ENCODE measurements around the gene SCAP. TPM values are rescaled to one million over a fixed set of nuclear protein-coding genes. Genes with fewer than 3 reads are reported as not detected.
"Not testable (repeated sequence)": the region's sequence is repeated elsewhere in the genome, so short reads cannot be mapped to it uniquely, and the experiment has no call there.

The SCAP gene
- total RNA-seq, 1 donor from 2014 or later = 43.1 TPM

- no peak for DNase-seq
- Histone ChIP-seq H3K4me3 (no peak overlapping the region), H3K4me1 (peaks cover 21% of the 10 kb centered on the region), H3K27me3 (ENCODE audit: low read depth) (no peaks in the 10 kb centered on the region), H3K9me3 (replicated peaks) (no peaks in the 10 kb centered on the region), H3K36me3 (no peaks in the 10 kb centered on the region), H3K27ac (replicated peaks) (no peak overlapping the region)
- TF ChIP-seq, protein P1, sequence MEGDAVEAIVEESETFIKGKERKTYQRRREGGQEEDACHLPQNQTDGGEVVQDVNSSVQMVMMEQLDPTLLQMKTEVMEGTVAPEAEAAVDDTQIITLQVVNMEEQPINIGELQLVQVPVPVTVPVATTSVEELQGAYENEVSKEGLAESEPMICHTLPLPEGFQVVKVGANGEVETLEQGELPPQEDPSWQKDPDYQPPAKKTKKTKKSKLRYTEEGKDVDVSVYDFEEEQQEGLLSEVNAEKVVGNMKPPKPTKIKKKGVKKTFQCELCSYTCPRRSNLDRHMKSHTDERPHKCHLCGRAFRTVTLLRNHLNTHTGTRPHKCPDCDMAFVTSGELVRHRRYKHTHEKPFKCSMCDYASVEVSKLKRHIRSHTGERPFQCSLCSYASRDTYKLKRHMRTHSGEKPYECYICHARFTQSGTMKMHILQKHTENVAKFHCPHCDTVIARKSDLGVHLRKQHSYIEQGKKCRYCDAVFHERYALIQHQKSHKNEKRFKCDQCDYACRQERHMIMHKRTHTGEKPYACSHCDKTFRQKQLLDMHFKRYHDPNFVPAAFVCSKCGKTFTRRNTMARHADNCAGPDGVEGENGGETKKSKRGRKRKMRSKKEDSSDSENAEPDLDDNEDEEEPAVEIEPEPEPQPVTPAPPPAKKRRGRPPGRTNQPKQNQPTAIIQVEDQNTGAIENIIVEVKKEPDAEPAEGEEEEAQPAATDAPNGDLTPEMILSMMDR (IDR thresholded peaks at IDR 0.05; ENCODE audit: borderline replicate concordance) = no peak
- intact Hi-C loops (cut with micrococcal nuclease) = loop anchor here (5.0 kb wide), 1 partner anchor 47 kb away; no protein-coding TSS in a partner anchor
Measured at GRCh38 chr3:47469616-47470015, 6.1 kb downstream of the SCAP start.

GRCh38 chr3:47468315-47468714, 7.4 kb downstream of the SCAP start:
- intact Hi-C loops (cut with micrococcal nuclease); H3K27me3 ChIP-seq (ENCODE audit: low read depth); DNase-seq; H3K9me3 ChIP-seq (replicated peaks); H3K36me3 ChIP-seq; H3K4me3 ChIP-seq; H3K27ac ChIP-seq (replicated peaks): not testable (repeated sequence)
- H3K4me1 ChIP-seq = peaks cover 13% of the 10 kb centered on the region

DNA sequence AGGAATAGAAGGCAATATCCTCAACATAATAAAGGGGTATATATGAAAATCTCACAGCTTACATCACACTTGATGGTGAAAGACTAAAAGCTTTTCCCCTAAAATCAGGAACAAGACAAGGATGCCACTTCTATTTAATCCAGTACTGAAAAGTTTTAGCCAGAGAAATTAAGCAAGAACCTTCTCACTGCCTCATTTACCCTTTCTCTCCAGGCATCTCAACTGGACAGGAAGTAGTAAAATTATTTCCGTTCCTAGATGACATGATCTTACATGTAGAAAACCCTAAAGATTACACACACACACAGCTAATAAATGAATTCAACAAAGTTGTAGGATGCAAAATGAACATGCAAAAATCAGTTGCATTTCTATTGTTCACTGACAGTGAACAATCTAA, 11.2 kb downstream of the SCAP start:
- Histone ChIP-seq H3K36me3 (no peaks in the 10 kb centered on the region), H3K27me3 (ENCODE audit: low read depth) (no peaks in the 10 kb centered on the region), H3K4me1 (peaks cover 25% of the 10 kb centered on the region), H3K27ac (replicated peaks) (no peak overlapping the region), H3K9me3 (replicated peaks) (peaks cover 5% of the 10 kb centered on the region), H3K4me3 (no peak overlapping the region)
- TF ChIP-seq, protein P1 (IDR thresholded peaks at IDR 0.05; ENCODE audit: borderline replicate concordance) = no peak
- intact Hi-C loops (cut with micrococcal nuclease) = no loop called here
- DNase-seq = no peak

GRCh38 chr3:47459534-47460085, 16.1 kb downstream of the SCAP start:
- Histone ChIP-seq H3K4me1 (peaks cover 28% of the 10 kb centered on the region), H3K9me3 (replicated peaks) (peaks cover 12% of the 10 kb centered on the region)
- H3K36me3 ChIP-seq; H3K27ac ChIP-seq (replicated peaks); H3K27me3 ChIP-seq (ENCODE audit: low read depth); intact Hi-C loops (cut with micrococcal nuclease); DNase-seq; H3K4me3 ChIP-seq: not testable (repeated sequence)

GRCh38 chr3:47456984-47457383, 18.8 kb downstream of the SCAP start:
- intact Hi-C loops (cut with micrococcal nuclease) = no loop called here
- TF ChIP-seq, protein P1 (IDR thresholded peaks at IDR 0.05; ENCODE audit: borderline replicate concordance) = no peak

DNA sequence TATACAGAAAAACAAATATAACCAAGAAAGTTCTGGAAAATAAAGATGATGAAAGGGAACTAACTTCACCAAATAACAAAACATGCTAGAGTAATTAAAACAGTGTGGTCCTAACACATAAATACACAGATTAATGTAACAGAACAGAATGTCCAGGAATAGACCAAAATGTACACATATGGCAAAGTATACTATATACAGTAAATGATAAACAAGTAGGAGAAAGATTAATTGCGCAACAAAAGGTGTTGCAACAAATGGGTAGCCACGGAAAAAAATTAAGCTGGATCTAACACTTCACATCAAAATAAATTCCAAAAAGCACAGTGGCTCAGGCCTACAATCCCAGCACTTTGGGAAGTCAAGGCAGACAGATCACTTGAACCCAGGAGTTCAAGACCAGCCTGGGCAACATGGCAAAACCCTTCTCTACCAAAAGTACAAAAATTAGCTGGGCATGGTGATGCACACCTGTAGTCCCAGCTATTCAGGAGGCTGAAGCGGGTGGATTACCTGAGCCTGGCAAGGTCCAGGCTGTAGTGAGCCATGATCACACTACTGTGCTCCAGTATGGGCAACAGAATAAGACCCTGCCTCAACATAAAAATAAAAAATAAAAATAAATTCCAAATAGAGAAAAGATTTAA, 19.8 kb downstream of the SCAP start:
- intact Hi-C loops (cut with micrococcal nuclease) = no loop called here
- Histone ChIP-seq H3K36me3 (no peaks in the 10 kb centered on the region), H3K4me1 (peaks cover 27% of the 10 kb centered on the region), H3K27me3 (ENCODE audit: low read depth) (no peaks in the 10 kb centered on the region), H3K27ac (replicated peaks) (no peak overlapping the region), H3K4me3 (no peak overlapping the region), H3K9me3 (replicated peaks) (peaks cover 12% of the 10 kb centered on the region)
- DNase-seq = no peak
- TF ChIP-seq, protein P1 (IDR thresholded peaks at IDR 0.05; ENCODE audit: borderline replicate concordance) = no peak

More at GRCh38 chr3:47456984-47457383, 18.8 kb downstream of the SCAP start:
- H3K36me3 ChIP-seq = no peaks in the 10 kb centered on the region
- peaks cover 30% of the 10 kb centered on the region for H3K4me1 ChIP-seq
- H3K4me3 ChIP-seq = no peak overlapping the region
- no peak overlapping the region for H3K27ac ChIP-seq (replicated peaks)
- peaks cover 12% of the 10 kb centered on the region for H3K9me3 ChIP-seq (replicated peaks)
- no peak for DNase-seq
- no peaks in the 10 kb centered on the region for H3K27me3 ChIP-seq (ENCODE audit: low read depth)

All from left ventricle myocardium inferior (tissue), 1 donor.